Measurements from ENCODE around the gene OTX2. TPM values are rescaled to one million over a fixed set of nuclear protein-coding genes. Genes with fewer than 3 reads are reported as not detected.

The OTX2 gene
- total and polyA plus RNA-seq, 7 donors: not detected

- H3K27me3 ChIP-seq: peaks cover 0 to 15% (median 0%) of the 10 kb centered on the region in 3 donors
- peaks cover 0 to 10% (median 3%) of the 10 kb centered on the region in 4 donors for H3K4me1 ChIP-seq
- no peak overlapping the region for H3K4me3 ChIP-seq
- H3K27ac ChIP-seq: no peak overlapping the region
- no peak for DNase-seq
- no peak for TF ChIP-seq EP300 (IDR thresholded peaks at IDR 0.05)
- TF ChIP-seq CTCF (IDR thresholded peaks at IDR 0.05): no peak
- no peak for TF ChIP-seq POLR2A (IDR thresholded peaks at IDR 0.05)
- WGBS, 2 donors: 48 to 71% methylated on average over 6 of the region's 6 CpGs
- intact Hi-C loops (cut with DNase I): no loop called here
- H3K36me3 ChIP-seq: no peaks in the 10 kb centered on the region
- no peaks in the 10 kb centered on the region for H3K9me3 ChIP-seq
Measured at GRCh38 chr14:56774503-56774902, 35.8 kb downstream of the OTX2 start.

GRCh38 chr14:56770512-56770911, 39.8 kb downstream of the OTX2 start:
- DNase-seq: no peak
- no peaks in the 10 kb centered on the region for H3K36me3 ChIP-seq
- H3K27me3 ChIP-seq: no peaks in the 10 kb centered on the region
- TF ChIP-seq CTCF (IDR thresholded peaks at IDR 0.05) (no peak), POLR2AphosphoS5 (IDR thresholded peaks at IDR 0.05) (no peak), EP300 (IDR thresholded peaks at IDR 0.05) (no peak), POLR2A (IDR thresholded peaks at IDR 0.05) (no peak)
- no peak overlapping the region for H3K27ac ChIP-seq
- no peak overlapping the region for H3K4me3 ChIP-seq
- peaks cover 0 to 10% (median 3%) of the 10 kb centered on the region in 4 donors for H3K4me1 ChIP-seq
- intact Hi-C loops (cut with DNase I): no loop called here
- H3K9me3 ChIP-seq: no peaks in the 10 kb centered on the region

GRCh38 chr14:56760164-56760914, 49.9 kb downstream of the OTX2 start:
- intact Hi-C loops (cut with DNase I): no loop called here
- WGBS, 2 donors: 46 to 65% methylated on average over 6 of the region's 6 CpGs
- no peak overlapping the region for H3K27ac ChIP-seq

GRCh38 chr14:56759633-56760032, 50.6 kb downstream of the OTX2 start:
- TF ChIP-seq CTCF (IDR thresholded peaks at IDR 0.05) (no peak), POLR2AphosphoS5 (IDR thresholded peaks at IDR 0.05) (no peak), POLR2A (IDR thresholded peaks at IDR 0.05) (no peak), EP300 (IDR thresholded peaks at IDR 0.05) (no peak)
- no peak overlapping the region for H3K4me3 ChIP-seq
- no peaks in the 10 kb centered on the region for H3K9me3 ChIP-seq
- intact Hi-C loops (cut with DNase I): no loop called here
- no peak for DNase-seq
- WGBS, 2 donors: 76 to 91% methylated on average over 2 of the region's 2 CpGs
- H3K4me1 ChIP-seq: no peaks in the 10 kb centered on the region
- H3K36me3 ChIP-seq: no peaks in the 10 kb centered on the region
- no peaks in the 10 kb centered on the region for H3K27me3 ChIP-seq
- no peak overlapping the region for H3K27ac ChIP-seq

More at GRCh38 chr14:56760164-56760914, 49.9 kb downstream of the OTX2 start:
- Histone ChIP-seq H3K9me3 (no peaks in the 10 kb centered on the region), H3K4me1 (no peaks in the 10 kb centered on the region), H3K27me3 (no peaks in the 10 kb centered on the region), H3K4me3 (no peak overlapping the region), H3K36me3 (no peaks in the 10 kb centered on the region)
- TF ChIP-seq EP300 (IDR thresholded peaks at IDR 0.05) (no peak), CTCF (IDR thresholded peaks at IDR 0.05) (no peak), POLR2AphosphoS5 (IDR thresholded peaks at IDR 0.05) (no peak), POLR2A (IDR thresholded peaks at IDR 0.05) (no peak)
- no peak for DNase-seq

GRCh38 chr14:56759094-56759493, 51.2 kb downstream of the OTX2 start:
- TF ChIP-seq POLR2AphosphoS5 (IDR thresholded peaks at IDR 0.05) (no peak), EP300 (IDR thresholded peaks at IDR 0.05) (no peak), POLR2A (IDR thresholded peaks at IDR 0.05) (no peak), CTCF (IDR thresholded peaks at IDR 0.05) (no peak)
- Histone ChIP-seq H3K27me3 (no peaks in the 10 kb centered on the region), H3K36me3 (no peaks in the 10 kb centered on the region), H3K4me3 (no peak overlapping the region), H3K4me1 (no peaks in the 10 kb centered on the region), H3K9me3 (no peaks in the 10 kb centered on the region), H3K27ac (no peak overlapping the region)
- 78 to 87% methylated on average over 5 of the region's 5 CpGs for WGBS, 2 donors
- DNase-seq: no peak
- intact Hi-C loops (cut with DNase I): no loop called here
